SK-N-SH (cell line): ENCODE data around the gene FRMD5. TPM values are rescaled to one million over a fixed set of nuclear protein-coding genes. Genes with fewer than 3 reads are reported as not detected.

Experiments
- CTCF ChIA-PET: fragments of 300-600, 350-600 bp; formaldehyde crosslinking; extraction: SDS; loops from one replicate; lab custom pipeline; 2021; lab: Yijun Ruan, JAX
- POLR2A ChIA-PET: fragments of 350-600 bp; sonication (Branson Sonifier 250); formaldehyde crosslinking; extraction: SDS; loops from one replicate; lab custom pipeline; 2020; ENCODE audit warnings: antibody characterized with exemption, inconsistent platforms; lab: Yijun Ruan, JAX
- DNase-seq: peaks from one replicate; pipeline ENCODE4 v3.0.0; 2012
- H2AFZ ChIP-seq: fragments of 200-600 bp; sonication (generic); 2 replicates; pipeline ENCODE4 v1.8.1; 2016; ENCODE audit warnings: antibody characterized with exemption, mild to moderate bottlenecking, low read depth
- H3F3A ChIP-seq: fragments of 200-600 bp; sonication (generic); replicated peaks from 2 replicates; pipeline ENCODE3; 2016; ENCODE audit warnings: antibody characterized with exemption, mild to moderate bottlenecking; ENCODE audit not compliant: insufficient read depth
- H3K27ac ChIP-seq, 2 experiments: fragments of 200-500 bp in 1 of 2; fragments of 200-600 bp in 1 of 2; sonication (Bioruptor generic) in 1 of 2; sonication (generic), shearing (Covaris generic) in 1 of 2; 2 replicates each; pipeline versions ENCODE4 v1.5.1 to v1.6.1; 2014 to 2016; ENCODE audit warnings: low read depth in 2 of 2, inconsistent platforms in 1 of 2, low read length in 1 of 2, mild to moderate bottlenecking in 1 of 2, mixed read lengths in 1 of 2
- H3K27me3 ChIP-seq: fragments of 200-600 bp; sonication (generic), shearing (Covaris generic); 2 replicates; pipeline ENCODE4 v1.6.1; 2016; ENCODE audit warnings: mixed run types; ENCODE audit not compliant: insufficient read depth
- H3K36me3 ChIP-seq, 2 experiments: fragments of 200-500 bp in 1 of 2; fragments of 200-600 bp in 1 of 2; sonication (Bioruptor generic) in 1 of 2; sonication (generic) in 1 of 2; replicated peaks in 1 of 2; 2 replicates each; pipeline versions ENCODE3 to v1.5.1; 2014 to 2016; ENCODE audit warnings: low read length in 1 of 2, mild to moderate bottlenecking in 1 of 2; ENCODE audit not compliant: insufficient read depth in 2 of 2, control insufficient read depth in 1 of 2
- H3K4me1 ChIP-seq, 2 experiments: fragments of 200-500 bp in 1 of 2; fragments of 200-600 bp in 1 of 2; sonication (Bioruptor generic) in 1 of 2; sonication (generic), shearing (Covaris generic) in 1 of 2; 2 replicates each; pipeline versions ENCODE4 v1.5.1 to v1.6.1; 2014 to 2016; ENCODE audit warnings: low read depth in 1 of 2, low read length in 1 of 2, mixed run types in 1 of 2; ENCODE audit not compliant: insufficient read depth in 2 of 2, control insufficient read depth in 1 of 2
- H3K4me2 ChIP-seq: fragments of 200-600 bp; sonication (generic), shearing (Covaris generic); 2 replicates; pipeline ENCODE4 v1.6.1; 2017; ENCODE audit warnings: mixed run types
- H3K4me3 ChIP-seq, 2 experiments: fragments of 200-500 bp in 1 of 2; fragments of 200-600 bp in 1 of 2; sonication (Bioruptor generic) in 1 of 2; sonication (generic), shearing (Covaris generic) in 1 of 2; 2 replicates each; pipeline versions ENCODE4 v1.5.1 to v1.8.1; 2014 to 2016; ENCODE audit warnings: low read depth in 2 of 2, inconsistent platforms in 1 of 2, low read length in 1 of 2, mild to moderate bottlenecking in 1 of 2, mixed read lengths in 1 of 2, moderate library complexity in 1 of 2
- H3K79me2 ChIP-seq: fragments of 200-600 bp; sonication (generic); 2 replicates; pipeline ENCODE4 v1.8.1; 2017; ENCODE audit warnings: mild to moderate bottlenecking; ENCODE audit not compliant: insufficient read depth
- H3K9ac ChIP-seq: fragments of 200-600 bp; sonication (generic); 2 replicates; pipeline ENCODE4 v1.6.1; 2017; ENCODE audit warnings: mixed run types
- H3K9me2 ChIP-seq: fragments of 200-600 bp; sonication (generic); 2 replicates; pipeline ENCODE4 v1.6.1; 2017; ENCODE audit warnings: mixed run types
- H3K9me3 ChIP-seq: fragments of 200-600 bp; sonication (generic); 2 replicates; pipeline ENCODE4 v1.6.1; 2017; ENCODE audit warnings: mixed run types, mild to moderate bottlenecking, moderate library complexity
- H4K20me1 ChIP-seq: fragments of 200-600 bp; sonication (generic); 2 replicates; pipeline ENCODE4 v1.6.1; 2017; ENCODE audit warnings: mild to moderate bottlenecking, mixed run types; ENCODE audit not compliant: insufficient read depth
- CHD2 ChIP-seq: fragments of 150-350 bp; IDR thresholded peaks from 2 replicates; pipeline ENCODE4 v1.6.1; 2018; ENCODE audit warnings: low read length; ENCODE audit not compliant: partially characterized antibody
- ELF1 ChIP-seq: IDR thresholded peaks from 2 replicates; pipeline ENCODE4 v1.4.0; 2012
- EP300 ChIP-seq, 2 experiments: IDR thresholded peaks; 2 replicates each; pipeline versions ENCODE4 v1.4.0 to v1.6.1; 2012; ENCODE audit warnings: borderline replicate concordance in 1 of 2, low read depth in 1 of 2, low read length in 1 of 2
- EZH2phosphoT487 ChIP-seq: fragments of 200-600 bp; sonication (generic); IDR thresholded peaks from 2 replicates; pipeline ENCODE4 v1.6.1; 2017; ENCODE audit warnings: low read depth, mixed run types, mild to moderate bottlenecking, antibody characterized with exemption, moderate library complexity, borderline replicate concordance
- FOSL2 ChIP-seq: IDR thresholded peaks from 2 replicates; pipeline ENCODE4 v1.4.0; 2012; ENCODE audit warnings: low read depth, mild to moderate bottlenecking, moderate library complexity, borderline replicate concordance
- FOXJ3 ChIP-seq: sonication (generic); formaldehyde crosslinking; IDR thresholded peaks from 2 replicates; pipeline ENCODE4 v1.5.1; 2020; ENCODE audit warnings: mild to moderate bottlenecking, missing genetic modification reagents
- FOXM1 ChIP-seq: IDR thresholded peaks from 2 replicates; pipeline ENCODE4 v1.4.0; 2012; ENCODE audit warnings: low read depth, mild to moderate bottlenecking
- JUND ChIP-seq: IDR thresholded peaks from 2 replicates; pipeline ENCODE4 v1.4.0; 2012
- MXI1 ChIP-seq: IDR thresholded peaks from 2 replicates; pipeline ENCODE4 v1.6.1; 2012; ENCODE audit warnings: mild to moderate bottlenecking, low read depth, low read length, improper control_type of control experiment
- PBX3 ChIP-seq: IDR thresholded peaks from 2 replicates; pipeline ENCODE4; 2012
- RCOR1 ChIP-seq: fragments of 150-350 bp; IDR thresholded peaks from 2 replicates; pipeline ENCODE4 v1.6.1; 2017; ENCODE audit warnings: antibody characterized with exemption, low read length
- RFX5 ChIP-seq: IDR thresholded peaks from 2 replicates; pipeline ENCODE4 v1.6.1; 2012; ENCODE audit warnings: mild to moderate bottlenecking, improper control_type of control experiment, low read length
- RXRA ChIP-seq: IDR thresholded peaks from 2 replicates; pipeline ENCODE4 v1.4.0; 2012; ENCODE audit warnings: low read depth, mild to moderate bottlenecking, borderline replicate concordance
- SIN3A ChIP-seq: IDR thresholded peaks from 2 replicates; pipeline ENCODE4 v1.6.1; 2012; ENCODE audit warnings: low read depth, mild to moderate bottlenecking, low read length, moderate library complexity, borderline replicate concordance
- SMC3 ChIP-seq: IDR thresholded peaks from 2 replicates; pipeline ENCODE4 v1.6.1; 2012; ENCODE audit warnings: low read depth, low read length, improper control_type of control experiment
- TAF1 ChIP-seq: IDR thresholded peaks from 2 replicates; pipeline ENCODE4 v1.6.1; 2012; ENCODE audit warnings: low read depth, mild to moderate bottlenecking, low read length, moderate library complexity, borderline replicate concordance
- TCF12 ChIP-seq: IDR thresholded peaks from 2 replicates; pipeline ENCODE4 v1.4.0; 2012
- ZBTB33 ChIP-seq: IDR thresholded peaks from 2 replicates; pipeline ENCODE4 v1.4.0; 2012; ENCODE audit warnings: low read depth, borderline replicate concordance
- WGBS: methylation state at CpG from one replicate; pipeline ENCODE4 v1.1.6; 2017; ENCODE audit warnings: low lambda C conversion rate; 5-methylcytosine and 5-hydroxymethylcytosine counted together
- polyA plus RNA-seq, 3 experiments: library from polyadenylated mRNA; depleted of rRNA; stranded (reverse); fragments of >200 nt; gene quantifications; 2 replicates each; pipeline ENCODE4 v1.2.3, GENCODE V29; 2012
- TF ChIP-seq, protein P1 (sequence below): IDR thresholded peaks from 2 replicates; pipeline ENCODE4 v1.4.0; 2012; ENCODE audit warnings: low read depth
- TF ChIP-seq, protein P2 (sequence below): fragments of 150-350 bp; IDR thresholded peaks from 2 replicates; pipeline ENCODE4 v1.6.1; 2016; ENCODE audit warnings: mild to moderate bottlenecking, low read depth, low read length

The FRMD5 gene
- polyA plus RNA-seq, 1 of the 3 experiments (the other 2 are of a cell fraction): 24.8 TPM

GRCh38 chr15:44064706-44065105 lies 130.4 kb downstream of the FRMD5 start:
- no peak overlapping the region for H3K9ac ChIP-seq
- H2AFZ ChIP-seq: no peak overlapping the region
- 88% methylated on average over 1 of the region's 1 CpG for WGBS
- H4K20me1 ChIP-seq: no peaks in the 10 kb centered on the region; the same call in 1 of the 2 replicates
- ChIA-PET POLR2A (no interaction called here), CTCF (interaction anchor here (0.6 to 2.2 kb wide), 2 partner anchors 13 to 162 kb away, joined by 3 to 7 read pairs; no protein-coding TSS in a partner anchor)
- peaks cover 0 to 3% of the 10 kb centered on the region in 2 experiments; a peak in 2 of 4 replicates for H3K4me1 ChIP-seq
- peaks cover 0 to 5% of the 10 kb centered on the region in 2 experiments for H3K36me3 ChIP-seq
- no peak for DNase-seq
- no peak overlapping the region for H3K4me2 ChIP-seq
- peaks cover 5% of the 10 kb centered on the region for H3F3A ChIP-seq
- peaks cover 35% of the 10 kb centered on the region; the same call in 1 of the 2 replicates for H3K79me2 ChIP-seq
- no peaks in the 10 kb centered on the region for H3K9me3 ChIP-seq
- TF ChIP-seq TAF1: no peak
- no peak for TF ChIP-seq ELF1
- TF ChIP-seq FOSL2: no peak
- no peak for TF ChIP-seq TCF12
- no peak for TF ChIP-seq EP300 (IDR thresholded peaks at IDR 0.05; ENCODE audit: borderline replicate concordance in 1 of 2, low read depth in 1 of 2, low read length in 1 of 2)
- no peak for TF ChIP-seq FOXJ3 (CRISPR knock-in tag)
- no peak for TF ChIP-seq EZH2phosphoT487
- no peak for TF ChIP-seq CHD2
- no peak for TF ChIP-seq ZBTB33
- no peak for TF ChIP-seq RFX5
- TF ChIP-seq FOXM1: no peak
- TF ChIP-seq, protein P1, sequence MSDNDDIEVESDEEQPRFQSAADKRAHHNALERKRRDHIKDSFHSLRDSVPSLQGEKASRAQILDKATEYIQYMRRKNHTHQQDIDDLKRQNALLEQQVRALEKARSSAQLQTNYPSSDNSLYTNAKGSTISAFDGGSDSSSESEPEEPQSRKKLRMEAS: no peak
- no peak for TF ChIP-seq JUND
- no peaks in the 10 kb centered on the region for H3K27me3 ChIP-seq
- no peaks in the 10 kb centered on the region for H3K9me2 ChIP-seq
- H3K4me3 ChIP-seq: no peak overlapping the region
- no peak overlapping the region for H3K27ac ChIP-seq

- TF ChIP-seq EP300 (IDR thresholded peaks at IDR 0.05; ENCODE audit: borderline replicate concordance in 1 of 2, low read depth in 1 of 2, low read length in 1 of 2) (no peak), PBX3 (no peak), MXI1 (no peak), RCOR1 (no peak), TAF1 (no peak), SIN3A (no peak), SMC3 (no peak), RXRA (no peak)
- TF ChIP-seq, protein P2, sequence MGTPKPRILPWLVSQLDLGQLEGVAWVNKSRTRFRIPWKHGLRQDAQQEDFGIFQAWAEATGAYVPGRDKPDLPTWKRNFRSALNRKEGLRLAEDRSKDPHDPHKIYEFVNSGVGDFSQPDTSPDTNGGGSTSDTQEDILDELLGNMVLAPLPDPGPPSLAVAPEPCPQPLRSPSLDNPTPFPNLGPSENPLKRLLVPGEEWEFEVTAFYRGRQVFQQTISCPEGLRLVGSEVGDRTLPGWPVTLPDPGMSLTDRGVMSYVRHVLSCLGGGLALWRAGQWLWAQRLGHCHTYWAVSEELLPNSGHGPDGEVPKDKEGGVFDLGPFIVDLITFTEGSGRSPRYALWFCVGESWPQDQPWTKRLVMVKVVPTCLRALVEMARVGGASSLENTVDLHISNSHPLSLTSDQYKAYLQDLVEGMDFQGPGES: no peak
- H3K9ac ChIP-seq: no peak overlapping the region
- H3K36me3 ChIP-seq: no peaks in the 10 kb centered on the region
- DNase-seq: no peak
- no peaks in the 10 kb centered on the region for H3K27me3 ChIP-seq
- WGBS: 74% methylated on average over 2 of the region's 2 CpGs
- H3K4me2 ChIP-seq: no peak overlapping the region
- H2AFZ ChIP-seq: no peak overlapping the region
- no peak overlapping the region for H3K27ac ChIP-seq
- peaks cover 0 to 3% of the 10 kb centered on the region in 2 experiments; a peak in 1 of 4 replicates for H3K4me1 ChIP-seq
- CTCF ChIA-PET: interaction anchor here (1.2 kb wide), 1 partner anchor 330 kb away, joined by 3 read pairs; no protein-coding TSS in a partner anchor
- no peaks in the 10 kb centered on the region; the same call in 1 of the 2 replicates for H4K20me1 ChIP-seq
- H3K9me3 ChIP-seq: no peaks in the 10 kb centered on the region
- no peak overlapping the region for H3K4me3 ChIP-seq
- POLR2A ChIA-PET: no interaction called here
- no peaks in the 10 kb centered on the region for H3K9me2 ChIP-seq
- peaks cover 2% of the 10 kb centered on the region for H3F3A ChIP-seq
- peaks cover 41% of the 10 kb centered on the region for H3K79me2 ChIP-seq
Measured at GRCh38 chr15:44058126-44058525, 136.9 kb downstream of the FRMD5 start.
